HCT116 (cell line): Measurements from ENCODE around the gene RASL11B. TPM values are rescaled to one million over a fixed set of nuclear protein-coding genes. Genes with fewer than 3 reads are reported as not detected.

Experiments
- ATAC-seq: fragments of 200-7000 bp; cut with Tn5 transposase; 2 replicates; pipeline ENCODE4 v1.9.1; 2020; ENCODE audit warnings: mild to moderate bottlenecking, moderate library complexity
- BruUV-seq: library from RNA; stranded (reverse); fragments of 400-500 nt; replicated peaks from 2 replicates; lab custom pipeline; 2021; lab: Mats Ljungman, UMichigan
- CTCF ChIA-PET: fragments of 300-600 bp; sonication (Branson Sonifier 250); formaldehyde crosslinking; loops from one replicate; lab custom pipeline; 2021; ENCODE audit warnings: antibody characterized with exemption; lab: Charles Lee
- POLR2A ChIA-PET: fragments of 300-600, 350-600 bp; sonication (Branson Sonifier 250); formaldehyde crosslinking; loops from one replicate; lab custom pipeline; 2021; ENCODE audit warnings: antibody characterized with exemption; lab: Charles Lee
- RAD21 ChIA-PET, 2 experiments: fragments of 300-600 bp; sonication (Branson Sonifier 250); formaldehyde crosslinking; loops; one replicate each; lab custom pipeline; 2023; ENCODE audit warnings: low total read pairs in 2 of 2; ENCODE audit not compliant: uncharacterized antibody in 2 of 2, unreplicated experiment in 2 of 2, low non-redundant PET in 1 of 2; lab: Charles Lee
- DNase-seq: peaks from one replicate; pipeline ENCODE4 v3.0.0-alpha.2; 2010; ENCODE audit warnings: low read depth, low spot score
- H2AFZ ChIP-seq: fragments of 200-600 bp; shearing (Covaris generic), sonication (generic); 2 replicates; pipeline ENCODE4 v1.6.1; 2017; ENCODE audit warnings: low read depth, mixed run types, mixed read lengths, antibody characterized with exemption, low read length; ENCODE audit not compliant: poor library complexity, severe bottlenecking
- H3K27ac ChIP-seq: 2 replicates; pipeline ENCODE4 v1.5.1; 2012; ENCODE audit warnings: low read depth, low read length
- H3K27me3 ChIP-seq: fragments of 200-600 bp; sonication (generic); 2 replicates; pipeline ENCODE4 v1.6.1; 2016; ENCODE audit warnings: mixed run types, low read length, mixed read lengths; ENCODE audit not compliant: insufficient read depth
- H3K36me3 ChIP-seq, 2 experiments: fragments of 200-500 bp in 1 of 2; fragments of 200-600 bp in 1 of 2; sonication (Bioruptor generic) in 1 of 2; sonication (generic) in 1 of 2; 2 replicates each; pipeline versions ENCODE4 v1.5.1 to v1.6.1; 2014 to 2016; ENCODE audit warnings: low read length in 2 of 2, inconsistent platforms in 1 of 2, mixed read lengths in 1 of 2, mixed run types in 1 of 2; ENCODE audit not compliant: insufficient read depth in 2 of 2, control insufficient read depth in 1 of 2
- H3K4me1 ChIP-seq, 2 experiments: fragments of 200-600 bp in 1 of 2; sonication (generic) in 1 of 2; 2 replicates each; pipeline versions ENCODE4 v1.5.1 to v1.6.1; 2012 to 2017; ENCODE audit warnings: low read length in 2 of 2, inconsistent platforms in 1 of 2, mild to moderate bottlenecking in 1 of 2, mixed read lengths in 1 of 2, mixed run types in 1 of 2, moderate library complexity in 1 of 2; ENCODE audit not compliant: insufficient read depth in 2 of 2, control insufficient read depth in 1 of 2
- H3K4me2 ChIP-seq: fragments of 200-600 bp; sonication (generic); 2 replicates; pipeline ENCODE4 v1.6.1; 2017; ENCODE audit warnings: mixed run types, low read length, mixed read lengths
- H3K4me3 ChIP-seq, 2 experiments: fragments of 200-600 bp in 1 of 2; sonication (generic) in 1 of 2; replicated peaks in 1 of 2; 2 replicates each; pipeline ENCODE4 v1.5.1; 2011 to 2016; ENCODE audit warnings: low read length in 2 of 2, control low read depth in 1 of 2, low read depth in 1 of 2, mild to moderate bottlenecking in 1 of 2, mixed read lengths in 1 of 2, mixed run types in 1 of 2
- H3K79me2 ChIP-seq: fragments of 200-600 bp; sonication (generic); 2 replicates; pipeline ENCODE4 v1.6.1; 2017; ENCODE audit warnings: mild to moderate bottlenecking, mixed run types, low read length, moderate library complexity, mixed read lengths; ENCODE audit not compliant: insufficient read depth
- H3K9ac ChIP-seq: fragments of 200-600 bp; sonication (generic); 2 replicates; pipeline ENCODE4 v1.6.1; 2016; ENCODE audit warnings: low read length, mixed read lengths
- H3K9me2 ChIP-seq: fragments of 200-600 bp; sonication (generic), shearing (Covaris generic); 2 replicates; pipeline ENCODE4 v1.6.1; 2017; ENCODE audit warnings: mixed run types, mild to moderate bottlenecking, moderate library complexity; ENCODE audit not compliant: insufficient read depth
- H3K9me3 ChIP-seq, 2 experiments: fragments of 200-500 bp in 1 of 2; fragments of 200-600 bp in 1 of 2; sonication (Bioruptor generic) in 1 of 2; sonication (generic) in 1 of 2; 2 replicates each; pipeline ENCODE4 v1.6.1; 2014 to 2017; ENCODE audit warnings: low read length in 2 of 2, mixed read lengths in 2 of 2, inconsistent platforms in 1 of 2, low read depth in 1 of 2, mild to moderate bottlenecking in 1 of 2, mixed run types in 1 of 2, moderate library complexity in 1 of 2; ENCODE audit not compliant: control insufficient read depth in 1 of 2, insufficient read depth in 1 of 2
- H4K20me1 ChIP-seq: fragments of 200-600 bp; sonication (generic), shearing (Covaris generic); 2 replicates; pipeline ENCODE4 v1.6.1; 2017; ENCODE audit warnings: mixed run types, mild to moderate bottlenecking, moderate library complexity; ENCODE audit not compliant: insufficient read depth
- CBX3 ChIP-seq: IDR thresholded peaks from 2 replicates; pipeline ENCODE4 v1.6.1; 2012; ENCODE audit warnings: low read depth
- CEBPB ChIP-seq: IDR thresholded peaks from 2 replicates; pipeline ENCODE4 v1.6.1; 2012; ENCODE audit warnings: low read depth
- EGR1 ChIP-seq: IDR thresholded peaks from 2 replicates; pipeline ENCODE4 v1.6.1; 2012; ENCODE audit warnings: low read depth
- ELF1 ChIP-seq: IDR thresholded peaks from 2 replicates; pipeline ENCODE4 v1.6.1; 2012; ENCODE audit warnings: low read depth, borderline replicate concordance
- FOSL1 ChIP-seq: IDR thresholded peaks from 2 replicates; pipeline ENCODE4 v1.6.1; 2012; ENCODE audit warnings: low read depth
- JUND ChIP-seq: IDR thresholded peaks from 2 replicates; pipeline ENCODE4 v1.6.1; 2012
- POLR2AphosphoS5 ChIP-seq: IDR thresholded peaks from 2 replicates; pipeline ENCODE4 v1.6.1; 2011; ENCODE audit warnings: mild to moderate bottlenecking, low read depth, low read length, moderate library complexity
- RAD21 ChIP-seq: IDR thresholded peaks from 2 replicates; pipeline ENCODE4 v1.6.1; 2012; ENCODE audit warnings: low read depth, mild to moderate bottlenecking
- SP1 ChIP-seq: IDR thresholded peaks from 2 replicates; pipeline ENCODE4 v1.6.1; 2012; ENCODE audit warnings: low read depth
- TCF7L2 ChIP-seq: IDR thresholded peaks from 2 replicates; pipeline ENCODE4 v1.7.0; 2011; ENCODE audit warnings: borderline replicate concordance, inconsistent platforms; ENCODE audit not compliant: insufficient read depth, insufficient read length; ENCODE audit errors: extremely low read depth
- ZFX ChIP-seq: fragments of 450-650 bp; IDR thresholded peaks from 2 replicates; pipeline ENCODE4 v1.6.1; 2017
- intact Hi-C: fragments of 100-400 bp; cut with micrococcal nuclease; formaldehyde crosslinking; loops from 2 replicates; pipeline ENCODE4 v1.10.0; 2022
- total RNA-seq: library from RNA; stranded (reverse); gene quantifications from one replicate; pipeline ENCODE4 v1.2.1, GENCODE V29; 2021; ENCODE audit not compliant: unreplicated experiment

The RASL11B gene
- total RNA-seq, 1 experiment from 2014 or later = 0.34 TPM

DNA sequence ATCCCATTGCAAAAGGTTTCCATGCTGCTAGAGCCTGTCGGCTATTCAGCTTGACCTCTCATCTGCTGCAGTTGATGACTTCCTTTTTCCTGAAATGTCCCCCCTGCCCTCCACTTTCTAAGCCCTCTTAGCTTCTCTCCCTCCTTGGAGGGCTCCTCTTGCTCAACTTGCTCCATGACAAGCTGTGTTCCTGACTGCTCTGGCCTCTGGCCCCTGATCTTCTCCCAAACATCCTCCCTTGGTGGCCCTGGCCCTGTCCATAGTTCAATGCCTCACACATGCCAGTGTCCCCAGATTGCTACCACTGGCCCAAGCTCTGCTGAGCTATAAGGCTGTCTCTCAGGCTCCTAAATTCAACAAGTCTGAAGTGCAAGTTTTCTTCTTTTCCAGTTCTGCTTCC, 29.6 kb downstream of the RASL11B start (continued):
- no peak for TF ChIP-seq CBX3
- TF ChIP-seq ZFX = no peak
- TF ChIP-seq RAD21 = no peak
- no peak for TF ChIP-seq TCF7L2
- no peak for TF ChIP-seq CEBPB

DNA sequence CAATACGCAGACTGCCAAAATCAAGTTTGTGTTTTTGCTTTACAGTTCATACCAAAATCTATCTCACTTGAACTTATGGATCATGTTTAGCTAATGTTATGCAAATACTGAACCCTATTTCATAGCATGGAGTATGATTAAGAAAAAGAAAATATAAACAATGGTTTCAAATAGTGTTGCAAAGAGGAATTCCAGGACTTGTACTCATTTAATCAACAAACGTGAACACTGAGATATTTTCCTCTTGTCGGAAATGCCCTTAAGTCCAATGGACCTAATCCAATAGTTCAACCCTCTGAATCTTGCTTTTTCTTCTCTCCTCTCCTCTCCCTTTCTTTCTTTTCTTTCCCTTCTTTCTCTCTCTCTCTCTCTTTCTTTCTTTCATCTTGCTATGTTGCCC, 30.8 kb downstream of the RASL11B start:
- no TSS peak for BruUV-seq
- no peaks in the 10 kb centered on the region for H3K4me1 ChIP-seq
- TF ChIP-seq FOSL1 (no peak), JUND (no peak), RAD21 (no peak), POLR2AphosphoS5 (no peak), EGR1 (no peak), SP1 (no peak)
- TF ChIP-seq, all 23 proteins: peak for 0
- ChIA-PET CTCF (no interaction called here), RAD21 (no interaction called here), POLR2A (no interaction called here)
- no peaks in the 10 kb centered on the region for H3K79me2 ChIP-seq
- H3K27me3 ChIP-seq = no peaks in the 10 kb centered on the region
- no peak overlapping the region for H3K4me3 ChIP-seq
- H3K27ac ChIP-seq = no peak overlapping the region
- no peak overlapping the region for H3K9ac ChIP-seq
- intact Hi-C loops = no loop called here
- no peaks in the 10 kb centered on the region for H4K20me1 ChIP-seq
- no peaks in the 10 kb centered on the region for H3K36me3 ChIP-seq
- H3K4me2 ChIP-seq = no peak overlapping the region
- H3K9me2 ChIP-seq = no peaks in the 10 kb centered on the region
- DNase-seq (no peak), ATAC-seq (no peak)
- no peak overlapping the region for H2AFZ ChIP-seq
- H3K9me3 ChIP-seq = no peaks in the 10 kb centered on the region

- no peaks in the 10 kb centered on the region for H3K79me2 ChIP-seq
- no peaks in the 10 kb centered on the region for H3K4me1 ChIP-seq
Observed at GRCh38 chr4:52894443-52894842, 32.3 kb downstream of the RASL11B start.

More at GRCh38 chr4:52894443-52894842, 32.3 kb downstream of the RASL11B start:
- H2AFZ ChIP-seq = no peak overlapping the region
- H4K20me1 ChIP-seq = no peaks in the 10 kb centered on the region
- ChIA-PET POLR2A (no interaction called here), RAD21 (no interaction called here)
- H3K9me2 ChIP-seq = no peaks in the 10 kb centered on the region
- no peak overlapping the region for H3K9ac ChIP-seq
- no peak overlapping the region for H3K27ac ChIP-seq
- no peaks in the 10 kb centered on the region for H3K9me3 ChIP-seq
- no peak for ATAC-seq
- no peak for TF ChIP-seq ELF1
- TF ChIP-seq, all 23 proteins: peak for 0
- intact Hi-C loops = no loop called here
- no peak for DNase-seq
- Histone ChIP-seq H3K4me3 (no peak overlapping the region), H3K27me3 (no peaks in the 10 kb centered on the region), H3K4me2 (no peak overlapping the region), H3K36me3 (no peaks in the 10 kb centered on the region)
- CTCF ChIA-PET = interaction anchor here (0.9 kb wide), 1 partner anchor 17 kb away, joined by 3 read pairs; no protein-coding TSS in a partner anchor
- no TSS peak for BruUV-seq
